HG03354 (cell line): ENCODE measurements around the gene TIMMDC1.
A peak's percentile ranks its signal among the peaks of the same experiment; 100 is the strongest.

Experiments
- ATAC-seq: cut with Tn5 transposase; IDR thresholded peaks from one replicate; pipeline ENCODE4 v1.9.1; 2021; ENCODE audit warnings: mild to moderate bottlenecking; ENCODE audit not compliant: unreplicated experiment, poor library complexity, severe bottlenecking

Gene TIMMDC1, protein sequence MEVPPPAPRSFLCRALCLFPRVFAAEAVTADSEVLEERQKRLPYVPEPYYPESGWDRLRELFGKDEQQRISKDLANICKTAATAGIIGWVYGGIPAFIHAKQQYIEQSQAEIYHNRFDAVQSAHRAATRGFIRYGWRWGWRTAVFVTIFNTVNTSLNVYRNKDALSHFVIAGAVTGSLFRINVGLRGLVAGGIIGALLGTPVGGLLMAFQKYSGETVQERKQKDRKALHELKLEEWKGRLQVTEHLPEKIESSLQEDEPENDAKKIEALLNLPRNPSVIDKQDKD

DNA sequence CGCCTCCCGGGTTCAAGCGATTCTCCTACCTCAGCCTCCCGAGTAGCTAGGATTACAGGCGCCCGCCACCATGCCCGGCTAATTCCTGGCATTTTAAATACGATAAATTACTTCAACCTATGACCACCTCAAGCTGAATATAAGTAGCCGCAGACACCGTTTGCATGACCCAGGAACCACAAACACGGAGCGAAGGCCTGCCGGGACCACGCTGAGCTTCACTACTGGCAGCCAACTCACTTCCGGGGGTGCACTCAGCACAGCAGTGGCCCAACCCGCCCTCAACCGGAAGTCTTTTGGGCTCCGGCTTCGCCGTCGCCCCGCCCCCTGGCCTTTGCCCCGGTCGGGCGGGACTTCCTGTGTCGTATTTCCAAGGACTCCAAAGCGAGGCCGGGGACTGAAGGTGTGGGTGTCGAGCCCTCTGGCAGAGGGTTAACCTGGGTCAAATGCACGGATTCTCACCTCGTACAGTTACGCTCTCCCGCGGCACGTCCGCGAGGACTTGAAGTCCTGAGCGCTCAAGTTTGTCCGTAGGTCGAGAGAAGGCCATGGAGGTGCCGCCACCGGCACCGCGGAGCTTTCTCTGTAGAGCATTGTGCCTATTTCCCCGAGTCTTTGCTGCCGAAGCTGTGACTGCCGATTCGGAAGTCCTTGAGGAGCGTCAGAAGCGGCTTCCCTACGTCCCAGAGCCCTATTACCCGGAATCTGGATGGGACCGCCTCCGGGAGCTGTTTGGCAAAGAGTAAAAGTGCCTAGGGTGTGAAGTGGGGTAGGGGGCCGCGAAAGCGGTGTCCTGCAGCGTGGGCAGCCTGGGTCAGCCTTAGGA is at the start of gene TIMMDC1:
TSS of gene TIMMDC1 (plus strand) at position 362 of the 826 bp plus-strand sequence. CDS start at position 549, 187 bp downstream.
- peak; percentile 99 for ATAC-seq

DNA sequence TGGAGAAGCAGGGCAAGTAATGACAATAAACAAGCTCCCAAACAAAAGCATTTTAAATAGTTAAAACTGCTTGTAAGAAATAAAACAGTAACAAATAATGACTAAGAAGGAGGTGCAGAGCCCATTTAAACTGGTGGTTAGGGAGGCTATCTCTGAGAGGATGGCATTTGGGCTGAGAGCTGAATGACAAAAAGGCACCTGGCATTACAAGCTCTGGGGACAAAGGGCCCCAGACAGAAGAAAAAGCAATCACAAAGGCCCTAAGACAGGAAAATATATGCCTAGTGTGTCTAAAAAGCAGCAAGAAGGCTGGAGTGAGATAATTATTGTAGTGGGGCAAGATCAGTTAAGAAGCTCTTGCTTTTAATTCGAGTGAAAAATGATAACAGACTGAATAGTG is 44.5 kb upstream of the TIMMDC1 start:
- ATAC-seq: no peak

DNA sequence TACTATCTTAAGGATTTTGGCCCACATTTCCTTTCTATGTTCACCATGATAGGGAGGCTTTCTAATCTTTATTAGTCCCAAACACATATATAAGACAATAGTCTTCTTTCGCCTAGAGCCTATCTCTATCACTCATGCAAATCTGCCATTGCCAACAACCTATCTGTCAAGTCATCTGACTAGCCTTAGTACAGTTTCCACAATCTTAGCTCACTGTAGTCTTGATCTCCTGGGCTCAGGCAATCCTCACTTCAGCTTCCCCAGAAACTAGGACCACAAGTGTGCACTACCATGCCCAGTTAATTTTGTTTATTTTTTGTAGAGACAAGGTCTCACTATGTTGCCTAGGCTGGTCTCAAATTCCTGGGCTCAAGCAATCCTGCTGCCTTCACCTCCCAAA is 41.9 kb upstream of the TIMMDC1 start:
- ATAC-seq: no peak

DNA sequence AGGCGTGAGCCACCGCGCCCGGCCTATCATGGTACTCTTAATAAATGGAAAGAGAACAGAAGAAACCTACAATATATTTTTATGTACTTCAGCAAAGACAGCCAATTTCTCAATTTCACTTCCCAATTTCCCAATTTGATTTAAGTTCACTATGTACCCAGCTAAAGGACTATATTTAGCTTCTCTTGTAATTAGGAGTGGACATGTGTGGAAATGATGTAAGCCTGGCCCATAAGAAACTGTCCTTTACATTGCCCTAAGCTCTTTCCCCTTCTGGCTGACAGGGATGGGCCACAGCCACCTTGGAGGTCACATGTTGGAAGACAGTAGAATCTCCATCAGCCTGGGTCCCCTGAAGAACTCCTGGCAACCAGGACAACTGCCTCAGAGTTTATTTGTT is 41.1 kb upstream of the TIMMDC1 start:
- no peak for ATAC-seq

DNA sequence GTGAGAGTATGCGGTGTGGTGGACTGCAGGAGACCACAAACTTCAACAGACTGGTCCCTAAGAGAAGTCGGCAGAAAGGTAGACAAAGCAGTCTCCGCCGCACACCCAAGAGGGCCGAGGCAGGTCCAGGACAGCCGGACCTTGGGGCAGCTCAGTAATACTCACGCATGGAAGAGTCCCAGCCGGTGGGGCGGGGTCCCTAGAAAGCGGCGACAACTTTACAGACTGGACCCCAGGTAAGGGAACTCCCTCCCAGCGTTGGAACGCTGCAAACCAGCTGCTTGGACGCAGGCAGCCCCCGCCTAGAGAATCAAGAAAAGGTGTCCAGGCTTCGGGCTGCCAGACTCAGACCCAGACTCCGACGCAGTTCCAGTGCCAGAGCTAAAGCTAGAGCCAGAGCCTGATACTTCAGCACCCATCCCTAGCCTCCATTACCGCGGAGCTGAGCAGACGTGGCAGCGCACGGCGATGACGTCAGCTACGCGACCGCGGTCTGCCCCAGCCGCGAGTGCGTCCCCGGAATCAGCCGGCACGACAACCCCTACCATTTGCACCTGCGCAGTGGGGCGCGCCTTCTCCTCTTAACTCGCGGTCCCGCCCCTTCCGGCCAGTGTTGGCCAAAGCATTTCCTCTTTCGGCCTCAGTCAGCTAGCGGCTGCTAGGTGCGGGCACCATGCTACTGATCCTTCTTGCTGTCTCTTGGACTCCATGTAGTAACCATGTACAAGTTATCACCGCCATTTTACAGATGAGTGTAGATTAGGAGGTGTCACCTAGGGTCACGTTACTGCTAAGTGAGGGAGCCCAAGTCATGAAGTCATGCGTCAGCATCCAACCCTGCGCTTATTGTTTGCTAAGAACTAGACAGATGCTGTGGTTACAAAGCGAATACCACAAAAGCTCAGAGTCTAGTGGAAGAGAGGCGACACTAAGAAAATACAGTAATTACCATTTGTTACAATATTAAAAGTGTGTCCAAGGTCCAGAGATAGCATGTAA is 34.9 kb upstream of the TIMMDC1 start, which contains the start of gene TMEM39A:
TSS of gene TMEM39A (minus strand) at position 445 of the 999 bp plus-strand sequence. CDS start 1,541 bp downstream, outside the sequence.
- ATAC-seq: peak; percentile 94

DNA sequence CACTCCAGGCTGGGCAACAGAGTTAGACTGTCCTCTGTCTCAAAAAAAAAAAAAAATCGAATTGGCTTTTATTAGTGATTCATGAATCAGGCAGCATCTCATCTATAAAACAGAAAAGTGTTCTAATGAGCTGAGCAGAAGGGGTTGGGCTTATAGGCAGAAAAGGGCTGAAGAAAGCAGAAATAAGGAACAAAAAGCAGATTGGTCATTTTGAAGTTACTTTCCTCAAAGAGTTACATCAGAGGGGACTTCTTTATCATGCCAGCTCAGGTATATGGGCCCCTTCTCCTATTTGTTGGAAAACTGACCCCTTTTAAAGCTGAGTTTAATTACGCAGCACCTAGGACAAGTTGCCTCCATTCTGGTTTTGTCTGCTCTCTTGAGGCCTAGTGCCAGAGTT is 30.3 kb upstream of the TIMMDC1 start:
- no peak for ATAC-seq

DNA sequence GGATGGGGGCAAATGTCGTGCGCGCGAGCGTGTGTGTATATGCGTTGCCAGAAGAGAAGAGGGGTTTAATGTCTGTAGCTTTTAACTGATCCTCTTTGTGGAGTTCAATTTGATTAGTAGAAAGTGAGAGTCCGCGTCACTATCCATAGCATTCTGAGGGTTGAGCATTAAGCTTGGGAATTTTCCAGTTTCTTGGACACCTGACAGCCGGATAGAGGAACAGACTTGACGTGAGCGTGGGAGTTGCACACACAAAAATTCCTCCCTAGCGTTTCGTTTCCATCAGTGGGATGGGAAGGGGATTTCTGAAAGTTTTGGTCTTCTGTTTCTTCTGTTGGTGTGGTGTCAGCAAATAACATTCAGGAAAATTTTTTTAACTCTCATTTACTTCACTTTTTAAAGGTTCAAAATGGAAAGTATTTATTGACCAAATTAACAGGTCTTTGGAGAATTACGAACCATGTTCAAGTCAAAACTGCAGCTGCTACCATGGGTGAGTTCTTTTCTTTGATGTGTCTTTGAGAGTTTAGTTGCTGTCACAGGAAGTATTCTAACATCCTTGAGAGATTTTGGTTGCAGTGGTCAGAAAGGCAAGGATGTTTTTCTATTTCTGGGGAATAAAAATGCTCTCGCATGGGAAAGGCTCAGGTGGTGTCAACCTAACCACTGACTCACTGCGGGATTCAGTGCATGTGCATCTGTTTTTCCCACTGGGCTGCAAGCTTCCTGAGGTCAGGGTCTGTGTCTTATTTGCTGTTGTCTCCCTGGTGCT is 28.7 kb upstream of the TIMMDC1 start:
- no peak for ATAC-seq

DNA sequence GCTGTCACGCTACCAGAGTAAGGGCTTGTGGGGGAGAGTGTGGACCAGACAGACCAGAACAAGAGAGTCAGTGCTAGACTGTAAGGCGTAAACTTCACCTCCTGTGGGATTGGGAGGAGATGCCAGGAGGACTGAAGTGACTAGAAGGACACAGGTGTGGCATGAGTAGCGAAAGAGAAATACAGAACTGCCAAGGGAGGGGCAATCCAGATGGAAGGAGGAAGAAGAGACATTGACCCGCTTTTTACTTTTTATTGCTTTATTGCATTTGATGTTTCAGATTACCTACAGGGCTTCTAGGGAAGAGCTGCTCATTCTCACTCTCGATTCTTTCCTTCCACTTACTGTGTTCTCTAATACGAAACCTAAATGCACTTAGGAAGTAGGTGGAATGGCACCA is 27.5 kb upstream of the TIMMDC1 start:
- no peak for ATAC-seq

DNA sequence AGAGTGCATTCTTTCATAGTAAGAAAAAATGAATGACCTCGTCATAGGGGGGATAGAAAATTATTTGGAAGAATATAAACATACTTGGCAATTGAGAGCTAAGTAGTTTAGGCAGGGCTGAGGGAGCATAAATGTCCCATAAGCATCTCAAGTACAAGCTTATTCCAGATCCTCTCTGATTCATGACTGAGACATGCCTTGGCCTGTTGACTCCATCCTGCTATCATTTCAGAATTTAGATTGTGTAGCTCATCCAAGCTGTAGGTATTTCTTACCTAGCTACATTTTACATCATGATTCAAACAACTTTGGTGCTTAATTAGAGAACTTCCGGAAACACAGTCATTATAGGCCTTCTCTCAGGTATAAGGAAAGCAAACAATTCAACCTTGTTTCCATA is 17.3 kb upstream of the TIMMDC1 start:
- ATAC-seq: no peak

DNA sequence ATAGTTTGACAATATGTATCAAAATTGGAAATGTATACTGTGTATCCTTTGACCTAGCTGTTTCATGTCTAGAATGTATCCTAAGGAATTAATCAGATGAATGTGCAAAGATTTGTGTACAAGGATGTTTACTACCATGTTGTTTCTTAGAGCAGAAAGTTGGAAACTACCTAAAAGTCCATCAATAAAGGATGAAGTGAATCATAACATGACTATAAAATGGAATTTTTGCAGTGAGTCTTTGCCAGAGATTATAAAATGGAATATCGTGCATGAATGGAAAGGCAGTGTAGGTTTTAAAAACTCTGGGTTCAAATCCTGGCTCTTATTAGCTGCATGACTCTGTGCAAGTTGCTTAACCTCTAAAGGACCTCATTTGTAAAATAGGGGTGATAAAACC is 15.2 kb upstream of the TIMMDC1 start:
- ATAC-seq: no peak

DNA sequence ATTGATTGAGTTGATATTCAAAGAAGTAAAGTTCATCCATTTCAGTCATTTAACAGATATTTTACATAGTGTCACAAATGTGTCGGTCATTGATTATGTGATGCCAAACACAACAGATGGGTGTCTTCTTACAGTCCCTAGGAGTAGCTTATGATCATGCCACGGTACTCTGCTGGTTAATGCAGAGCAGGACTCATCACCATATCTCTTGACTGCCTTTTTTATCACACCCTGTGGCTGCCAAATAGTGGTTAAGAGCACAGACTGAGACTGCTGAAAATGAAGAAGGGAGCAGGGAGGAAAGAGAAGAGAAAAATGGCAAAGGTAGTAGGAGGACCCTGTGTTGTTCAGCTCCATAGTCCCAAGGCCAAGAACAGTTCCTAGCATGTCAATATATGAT is 12.8 kb upstream of the TIMMDC1 start:
- ATAC-seq: no peak

DNA sequence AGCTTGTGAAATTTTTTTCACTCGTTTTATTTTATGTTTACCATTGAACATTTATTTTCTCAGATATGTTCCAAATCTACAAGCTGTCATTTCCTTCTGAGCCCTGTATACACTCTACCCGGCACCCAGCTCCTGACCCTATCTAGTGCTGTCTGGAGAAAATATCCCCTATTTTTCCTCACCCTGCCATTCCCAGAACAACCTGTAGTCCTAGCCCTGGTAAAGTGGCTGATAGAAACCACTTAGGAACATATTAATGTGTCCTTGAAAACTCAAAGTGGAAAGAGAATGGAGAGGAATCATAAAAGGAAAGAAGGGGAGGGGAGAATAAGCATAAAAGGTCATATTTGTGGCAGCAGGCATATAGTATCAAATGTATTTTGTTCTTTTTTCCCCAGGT is 8.2 kb upstream of the TIMMDC1 start:
- no peak for ATAC-seq

DNA sequence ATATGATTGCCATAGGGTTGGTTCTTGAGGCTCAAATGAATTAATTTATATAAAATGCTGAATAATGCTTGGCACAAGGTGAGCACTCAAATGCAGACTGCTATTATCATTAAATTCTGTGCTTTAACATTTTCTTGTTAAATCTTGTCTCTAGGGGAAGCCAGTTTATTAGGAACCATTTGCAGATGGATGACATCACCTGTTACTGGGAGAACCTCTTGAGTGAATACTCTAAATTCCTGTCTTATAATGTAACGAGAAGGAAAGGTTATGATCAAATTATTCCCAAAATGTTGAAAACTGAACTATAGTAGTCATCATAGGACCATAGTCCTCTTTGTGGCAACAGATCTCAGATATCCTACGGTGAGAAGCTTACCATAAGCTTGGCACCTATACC is 6.2 kb upstream of the TIMMDC1 start:
- ATAC-seq: no peak

DNA sequence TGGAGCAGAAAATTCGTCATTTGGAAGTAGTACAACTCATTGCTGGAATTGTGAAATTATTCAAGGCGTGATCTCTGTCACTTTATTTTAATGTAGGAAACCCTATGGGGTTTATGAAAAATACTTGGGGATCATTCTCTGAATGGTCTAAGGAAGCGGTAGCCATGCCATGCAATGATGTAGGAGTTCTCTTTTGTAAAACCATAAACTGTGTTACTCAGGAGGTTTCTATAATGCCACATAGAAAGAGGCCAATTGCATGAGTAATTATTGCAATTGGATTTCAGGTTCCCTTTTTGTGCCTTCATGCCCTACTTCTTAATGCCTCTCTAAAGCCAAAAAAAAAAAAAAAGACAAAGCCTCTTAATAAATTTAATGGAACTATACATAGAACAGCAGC is 5.5 kb upstream of the TIMMDC1 start:
- no peak for ATAC-seq

DNA sequence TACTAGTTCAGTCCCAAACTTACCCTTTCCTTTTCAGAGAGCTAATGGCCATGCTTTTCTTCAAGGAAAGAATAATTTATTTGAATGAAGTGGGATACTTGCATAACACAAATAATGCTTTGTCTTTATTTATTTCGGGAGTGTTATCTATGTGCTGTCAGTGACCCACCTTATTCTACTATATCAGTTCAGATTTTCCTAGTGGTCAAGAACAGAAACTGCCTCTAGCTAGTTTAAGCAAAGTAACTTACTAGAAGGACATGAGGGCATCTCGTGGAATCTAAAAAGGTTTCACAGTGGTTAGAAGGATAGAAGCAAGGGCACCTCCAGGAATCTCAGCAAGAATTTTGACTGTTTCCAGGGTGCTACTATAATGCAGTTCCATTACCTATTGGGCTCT is 3.8 kb upstream of the TIMMDC1 start:
- ATAC-seq: no peak

DNA sequence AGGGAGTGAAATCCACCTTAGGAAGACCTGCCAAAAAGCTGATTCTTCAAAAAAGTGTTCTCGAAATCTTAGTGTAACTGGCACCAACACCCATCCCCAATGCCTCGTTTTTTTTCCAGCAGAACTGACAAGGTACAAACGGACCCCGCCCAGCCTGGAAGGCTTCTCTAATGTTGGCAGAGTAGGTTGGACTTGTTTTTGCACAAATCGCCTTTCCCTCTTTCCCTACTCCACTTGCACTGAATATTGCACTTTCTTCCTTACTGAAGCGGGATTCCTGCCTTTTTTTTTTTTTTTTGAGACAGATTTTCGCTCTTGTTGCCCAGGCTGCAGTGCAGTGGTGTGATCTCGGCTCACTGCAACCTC is 544 bp upstream of the TIMMDC1 start:
- peak; percentile 0 for ATAC-seq

DNA sequence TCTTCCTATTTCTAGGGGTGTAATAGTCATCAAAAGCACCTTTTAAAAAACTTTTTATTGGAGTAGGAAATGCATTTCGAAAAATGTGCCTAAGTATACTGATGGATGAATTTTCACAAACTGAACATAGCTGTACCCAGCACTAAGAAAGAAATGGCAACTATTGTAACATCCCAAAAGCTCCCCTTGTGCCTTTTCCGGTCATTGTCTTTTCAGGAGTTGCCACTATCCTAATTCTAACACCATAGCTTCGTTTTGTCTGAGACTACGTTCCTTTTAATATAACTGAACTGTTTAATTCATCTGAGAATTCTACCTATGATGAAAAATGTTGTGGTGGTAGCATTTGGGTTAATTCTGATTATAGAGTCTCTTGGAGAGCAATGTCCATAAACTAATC is 1.9 kb downstream of the TIMMDC1 start:
- no peak for ATAC-seq

DNA sequence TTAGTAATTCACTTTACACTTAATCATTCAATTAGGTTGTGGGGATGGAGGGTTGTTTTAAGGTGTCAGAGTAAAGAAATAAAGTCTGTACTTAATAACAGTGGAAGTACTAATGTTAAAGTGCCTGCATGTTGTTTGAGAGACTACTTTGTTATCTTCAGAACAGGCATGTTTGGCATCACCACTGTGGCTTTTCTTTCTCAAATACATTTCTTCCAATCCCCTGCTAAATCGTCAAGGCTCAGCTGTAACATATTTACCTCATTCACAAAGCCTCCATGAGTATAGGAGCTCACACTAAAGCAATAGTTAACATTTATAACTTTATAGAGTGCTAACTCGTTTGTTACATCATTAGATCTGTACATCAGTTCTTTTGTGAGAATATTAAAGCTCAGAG is 2.6 kb downstream of the TIMMDC1 start:
- ATAC-seq: no peak

DNA sequence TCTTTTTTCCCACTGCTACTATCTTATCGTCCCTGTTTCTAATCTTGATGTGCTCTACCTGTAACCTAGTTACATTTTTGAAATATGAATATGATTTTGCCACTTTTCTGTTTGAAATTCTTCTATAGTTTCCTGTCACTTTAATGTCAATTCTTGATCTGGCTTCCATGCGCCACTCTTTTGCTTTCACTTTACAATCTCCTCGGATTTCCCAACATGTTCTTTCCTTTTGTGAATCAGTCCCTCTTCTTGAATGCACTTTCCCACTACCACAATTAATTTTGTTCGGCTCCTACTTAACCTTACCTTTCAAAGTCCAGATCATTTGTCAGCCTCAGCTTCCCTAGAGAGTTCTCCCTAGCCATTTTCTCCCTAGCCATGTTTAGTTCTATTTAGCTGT is 8.3 kb downstream of the TIMMDC1 start:
- ATAC-seq: no peak
